Colonic mucosa (tissue), 4 donors: ENCODE measurements around the gene COQ8A. TPM values are rescaled to one million over a fixed set of nuclear protein-coding genes. Genes with fewer than 3 reads are reported as not detected.

Source experiments
- DNase-seq: peaks from one replicate; pipeline ENCODE4 v3.0.0-alpha.2; 2020
- H3K27ac ChIP-seq: fragments of 200-600 bp; one replicate; pipeline ENCODE4 v1.8.0; 2021
- H3K27me3 ChIP-seq: fragments of 200-600 bp; one replicate; pipeline ENCODE4 v1.8.0; 2021
- H3K36me3 ChIP-seq: fragments of 200-600 bp; one replicate; pipeline ENCODE4 v1.8.0; 2021
- H3K4me1 ChIP-seq: fragments of 200-600 bp; one replicate; pipeline ENCODE4 v1.8.0; 2021; ENCODE audit warnings: mild to moderate bottlenecking
- H3K4me3 ChIP-seq: fragments of 200-600 bp; one replicate; pipeline ENCODE4 v1.8.0; 2021
- H3K9ac ChIP-seq, 2 donors: one replicate each; pipeline ENCODE4 v1.7.0; 2013; ENCODE audit warnings: control low read depth in 2 of 2, low read depth in 2 of 2, low read length in 2 of 2
- H3K9me3 ChIP-seq: fragments of 200-600 bp; one replicate; pipeline ENCODE4 v1.8.0; 2021
- intact Hi-C: fragments of 100-400 bp; cut with DNase I; formaldehyde crosslinking; loops from one replicate; pipeline ENCODE4 v1.14.1; 2022
- total RNA-seq, 2 donors: library from RNA; stranded (reverse); fragmentation: NEBNext Ultra II Directional in 1 of 2; extraction: Animal tissue kit (Norgen Biotek cat#: 25700) in 1 of 2; gene quantifications; one replicate each; pipeline ENCODE4 v1.2.1, GENCODE V29; 2021
- TF ChIP-seq, protein P1 (sequence below): fragments of 200-600 bp; IDR thresholded peaks from one replicate; pipeline ENCODE4 v1.8.0; 2022; ENCODE audit warnings: antibody characterized with exemption, mild to moderate bottlenecking
- donor health status: healthy.
- donor health status: DM: no; HTN: no; CAD: no.
- donor health status: DM: no; HTN: no; CAD: no.

The COQ8A gene
- total RNA-seq, 2 donors from 2014 or later: 56.3 to 58.1 TPM

DNA sequence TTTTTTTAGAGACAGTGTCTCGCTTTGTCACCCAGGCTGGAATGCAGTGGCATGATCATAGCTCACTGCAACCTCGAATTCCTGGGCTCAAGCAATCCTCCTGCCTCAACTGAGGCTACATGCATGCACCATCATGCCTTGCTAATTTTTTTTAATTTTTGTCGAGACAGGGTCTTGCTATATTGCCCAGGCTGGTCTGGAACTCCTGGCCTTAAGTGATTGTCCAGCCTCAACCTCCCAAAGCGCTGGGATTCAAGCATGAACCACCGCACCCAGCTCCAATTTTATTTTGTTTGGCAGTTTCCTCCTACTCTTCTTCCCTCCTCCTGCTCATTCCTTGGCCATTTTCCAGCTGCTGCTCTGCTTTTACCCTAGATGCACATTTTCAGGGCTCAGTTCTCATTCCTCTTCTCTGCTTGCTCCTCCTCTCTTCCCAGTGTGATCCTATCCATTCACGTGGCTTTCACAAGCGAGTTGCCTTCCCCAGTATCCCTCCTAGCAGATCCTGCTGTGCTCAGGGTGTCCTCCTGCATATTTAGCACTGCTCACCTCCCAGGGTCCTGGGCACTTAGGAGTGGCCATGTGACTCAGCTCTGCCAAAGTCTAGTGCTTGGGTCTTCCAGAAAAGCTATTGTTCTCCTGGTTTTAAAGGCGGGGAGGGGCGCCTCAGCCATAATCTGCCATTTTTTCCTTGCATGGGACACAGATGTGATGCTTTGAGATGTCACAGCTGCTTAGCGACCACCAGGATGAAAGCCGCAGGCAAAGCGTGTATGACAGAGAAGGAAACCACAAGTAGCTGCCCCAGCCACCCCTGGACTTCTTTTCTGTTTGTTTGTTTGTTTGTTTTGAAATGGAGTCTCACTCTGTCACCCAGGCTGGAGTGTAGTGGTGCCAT is 36.0 kb upstream of the COQ8A start:
- Histone ChIP-seq H3K9ac (no peak overlapping the region), H3K4me3 (no peak overlapping the region), H3K9me3 (no peaks in the 10 kb centered on the region), H3K36me3 (no peaks in the 10 kb centered on the region), H3K4me1 (no peaks in the 10 kb centered on the region), H3K27ac (no peak overlapping the region), H3K27me3 (no peaks in the 10 kb centered on the region)
- TF ChIP-seq, protein P1, sequence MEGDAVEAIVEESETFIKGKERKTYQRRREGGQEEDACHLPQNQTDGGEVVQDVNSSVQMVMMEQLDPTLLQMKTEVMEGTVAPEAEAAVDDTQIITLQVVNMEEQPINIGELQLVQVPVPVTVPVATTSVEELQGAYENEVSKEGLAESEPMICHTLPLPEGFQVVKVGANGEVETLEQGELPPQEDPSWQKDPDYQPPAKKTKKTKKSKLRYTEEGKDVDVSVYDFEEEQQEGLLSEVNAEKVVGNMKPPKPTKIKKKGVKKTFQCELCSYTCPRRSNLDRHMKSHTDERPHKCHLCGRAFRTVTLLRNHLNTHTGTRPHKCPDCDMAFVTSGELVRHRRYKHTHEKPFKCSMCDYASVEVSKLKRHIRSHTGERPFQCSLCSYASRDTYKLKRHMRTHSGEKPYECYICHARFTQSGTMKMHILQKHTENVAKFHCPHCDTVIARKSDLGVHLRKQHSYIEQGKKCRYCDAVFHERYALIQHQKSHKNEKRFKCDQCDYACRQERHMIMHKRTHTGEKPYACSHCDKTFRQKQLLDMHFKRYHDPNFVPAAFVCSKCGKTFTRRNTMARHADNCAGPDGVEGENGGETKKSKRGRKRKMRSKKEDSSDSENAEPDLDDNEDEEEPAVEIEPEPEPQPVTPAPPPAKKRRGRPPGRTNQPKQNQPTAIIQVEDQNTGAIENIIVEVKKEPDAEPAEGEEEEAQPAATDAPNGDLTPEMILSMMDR: no peak
- intact Hi-C loops: no loop called here
- DNase-seq: no peak

DNA sequence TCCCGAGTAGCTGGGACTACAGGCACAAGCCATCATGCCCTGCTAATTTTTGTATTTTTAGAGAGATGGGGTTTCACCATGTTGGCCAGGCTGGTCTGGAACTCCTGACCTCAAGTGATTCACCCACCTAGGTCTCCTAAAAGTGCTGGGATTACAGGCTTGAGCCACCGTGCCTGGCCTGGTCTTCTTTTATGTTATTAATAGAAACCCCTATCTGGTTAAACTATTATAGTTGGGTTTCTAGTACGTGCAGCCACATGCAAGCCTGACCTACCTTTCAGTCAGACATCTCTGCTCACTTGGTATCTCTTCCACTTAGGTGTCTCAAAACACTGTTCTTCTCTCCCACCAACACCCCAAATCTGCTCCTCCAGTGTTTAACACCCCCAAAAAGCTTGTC is 35.3 kb upstream of the COQ8A start:
- H3K9ac ChIP-seq: no peak overlapping the region
- no peak for DNase-seq
- TF ChIP-seq, protein P1: no peak
- intact Hi-C loops: no loop called here
- no peaks in the 10 kb centered on the region for H3K9me3 ChIP-seq
- no peaks in the 10 kb centered on the region for H3K36me3 ChIP-seq
- H3K4me1 ChIP-seq: no peaks in the 10 kb centered on the region
- H3K27ac ChIP-seq: no peak overlapping the region
- no peaks in the 10 kb centered on the region for H3K27me3 ChIP-seq
- H3K4me3 ChIP-seq: no peak overlapping the region

DNA sequence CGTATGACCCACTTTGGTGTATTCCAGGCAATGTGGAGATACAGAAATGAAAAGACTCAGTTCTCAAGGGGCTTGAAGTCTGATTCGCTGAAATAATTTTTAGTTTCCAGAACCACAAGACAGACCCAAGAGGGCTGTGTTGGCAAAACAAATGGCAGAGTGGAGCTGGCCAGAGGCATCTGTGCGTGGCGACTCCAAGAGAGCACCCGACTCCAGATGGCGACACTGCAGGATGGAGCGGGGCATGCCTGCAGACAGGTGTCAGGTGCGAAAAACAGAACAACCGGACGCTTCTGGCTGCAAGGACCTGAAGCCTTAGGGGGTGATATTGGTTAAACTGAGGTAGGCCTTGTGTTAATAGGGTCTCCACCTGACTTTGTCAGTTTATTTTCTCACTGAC is 31.7 kb upstream of the COQ8A start:
- Histone ChIP-seq H3K4me3 (no peak overlapping the region), H3K4me1 (no peaks in the 10 kb centered on the region), H3K36me3 (no peaks in the 10 kb centered on the region), H3K27ac (no peak overlapping the region), H3K9me3 (no peaks in the 10 kb centered on the region), H3K27me3 (no peaks in the 10 kb centered on the region), H3K9ac (no peak overlapping the region)
- DNase-seq: no peak
- intact Hi-C loops: no loop called here
- TF ChIP-seq, protein P1: no peak

DNA sequence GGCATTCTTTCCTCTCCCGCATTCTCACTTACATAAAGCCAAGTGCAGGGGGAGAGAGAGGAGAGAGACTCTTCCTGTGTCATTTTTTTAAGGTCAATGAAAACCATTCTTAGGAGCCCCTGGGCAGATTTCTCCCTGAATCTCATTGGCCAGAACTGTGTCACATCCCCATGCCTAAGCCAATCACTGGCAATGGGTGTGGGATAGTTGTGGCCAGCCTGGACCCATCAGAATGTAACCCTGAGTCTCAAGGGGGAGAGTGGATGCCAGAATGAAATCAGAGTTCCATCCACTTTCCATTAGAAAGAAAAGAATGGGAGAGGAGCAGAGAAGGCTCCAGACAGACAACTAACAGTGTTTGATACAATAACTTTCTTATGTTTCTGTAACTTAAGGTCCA is 31.2 kb upstream of the COQ8A start:
- Histone ChIP-seq H3K9me3 (no peaks in the 10 kb centered on the region), H3K4me1 (no peaks in the 10 kb centered on the region), H3K9ac (no peak overlapping the region), H3K27ac (no peak overlapping the region), H3K4me3 (no peak overlapping the region), H3K36me3 (no peaks in the 10 kb centered on the region), H3K27me3 (no peaks in the 10 kb centered on the region)
- DNase-seq: no peak
- TF ChIP-seq, protein P1: no peak
- intact Hi-C loops: no loop called here

DNA sequence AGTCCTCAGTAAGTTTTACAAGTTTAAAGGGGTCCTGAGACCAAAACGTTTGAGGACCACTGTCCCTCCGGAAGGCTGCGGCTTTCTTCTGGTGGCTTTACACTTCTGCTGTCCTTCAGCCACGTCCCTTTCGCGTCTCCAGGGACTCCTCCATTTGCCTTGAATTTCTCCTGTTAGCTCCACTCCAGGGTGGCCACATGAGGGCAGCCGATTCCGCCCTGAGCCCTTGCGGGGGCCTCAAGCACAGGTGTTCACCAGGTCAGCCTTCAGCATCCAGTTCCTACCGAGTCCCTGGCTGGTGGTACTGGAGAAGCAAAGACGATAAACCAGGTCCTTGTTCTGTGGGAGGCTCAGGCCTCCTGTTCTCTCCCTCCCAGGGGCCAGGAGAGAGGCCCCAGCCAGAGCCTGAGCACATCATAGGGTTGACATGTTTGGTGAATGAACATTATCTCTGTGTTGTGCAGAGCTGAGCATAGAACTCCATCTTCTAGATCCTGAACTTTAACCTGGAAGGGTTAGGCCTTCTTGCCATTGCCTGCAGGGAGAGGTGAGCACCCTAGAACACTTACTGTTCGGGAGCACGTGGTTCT is 27.4 kb upstream of the COQ8A start:
- DNase-seq: peak; percentile 79
- no peaks in the 10 kb centered on the region for H3K36me3 ChIP-seq
- no peak overlapping the region for H3K9ac ChIP-seq
- no peaks in the 10 kb centered on the region for H3K27me3 ChIP-seq
- H3K27ac ChIP-seq: no peak overlapping the region
- intact Hi-C loops: loop anchor here (5.0 kb wide), 1 partner anchor 530 kb away; no protein-coding TSS in a partner anchor
- H3K9me3 ChIP-seq: no peaks in the 10 kb centered on the region
- no peak overlapping the region for H3K4me3 ChIP-seq
- H3K4me1 ChIP-seq: no peaks in the 10 kb centered on the region
- TF ChIP-seq, protein P1: peak; percentile 75
